Head of caudate nucleus (tissue), 42 donors: ENCODE data around the gene SNORC.

ENCODE experiments used
- DNase-seq, 42 donors: peaks; one replicate each; pipeline versions ENCODE4 v3.0.0 to v3.0.0-alpha.2; 2020 to 2021; ENCODE audit warnings: mixed read lengths in 7 of 42
- intact Hi-C: fragments of 100-400 bp; cut with DNase I; formaldehyde crosslinking; loops from one replicate; pipeline ENCODE4 v1.15.0; 2022

The SNORC gene

DNA sequence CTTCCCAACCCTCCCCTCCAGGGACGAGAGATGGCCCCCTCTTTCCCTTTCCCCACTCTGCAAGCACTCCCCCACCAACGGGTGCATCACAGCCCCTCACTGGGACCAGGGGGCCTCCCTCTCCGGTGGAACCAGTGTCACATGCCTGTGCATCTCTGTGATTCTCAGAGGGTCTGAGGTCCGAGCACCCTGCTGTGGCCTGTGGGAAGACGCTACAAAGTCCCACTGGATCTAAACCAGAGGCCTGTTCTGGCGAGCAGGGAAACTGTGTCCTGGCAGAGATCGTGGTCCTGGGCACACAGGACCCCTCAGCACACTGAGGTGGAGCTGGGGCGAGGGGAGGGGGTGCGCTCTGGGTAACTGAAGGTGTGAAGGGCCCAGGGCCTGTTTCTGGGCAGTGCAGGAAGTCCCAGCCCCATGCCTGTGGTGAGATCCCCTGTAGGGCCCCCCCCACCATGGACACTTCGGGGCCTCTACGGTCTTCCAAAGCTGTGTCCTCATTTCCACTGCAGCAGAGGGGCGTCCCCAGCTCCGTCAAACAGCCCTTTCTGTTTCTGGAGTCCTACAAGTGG is 8.0 kb downstream of the SNORC start:
- DNase-seq: peak in 14 of 42 donors; percentile 5 to 51 (median 26)

DNA sequence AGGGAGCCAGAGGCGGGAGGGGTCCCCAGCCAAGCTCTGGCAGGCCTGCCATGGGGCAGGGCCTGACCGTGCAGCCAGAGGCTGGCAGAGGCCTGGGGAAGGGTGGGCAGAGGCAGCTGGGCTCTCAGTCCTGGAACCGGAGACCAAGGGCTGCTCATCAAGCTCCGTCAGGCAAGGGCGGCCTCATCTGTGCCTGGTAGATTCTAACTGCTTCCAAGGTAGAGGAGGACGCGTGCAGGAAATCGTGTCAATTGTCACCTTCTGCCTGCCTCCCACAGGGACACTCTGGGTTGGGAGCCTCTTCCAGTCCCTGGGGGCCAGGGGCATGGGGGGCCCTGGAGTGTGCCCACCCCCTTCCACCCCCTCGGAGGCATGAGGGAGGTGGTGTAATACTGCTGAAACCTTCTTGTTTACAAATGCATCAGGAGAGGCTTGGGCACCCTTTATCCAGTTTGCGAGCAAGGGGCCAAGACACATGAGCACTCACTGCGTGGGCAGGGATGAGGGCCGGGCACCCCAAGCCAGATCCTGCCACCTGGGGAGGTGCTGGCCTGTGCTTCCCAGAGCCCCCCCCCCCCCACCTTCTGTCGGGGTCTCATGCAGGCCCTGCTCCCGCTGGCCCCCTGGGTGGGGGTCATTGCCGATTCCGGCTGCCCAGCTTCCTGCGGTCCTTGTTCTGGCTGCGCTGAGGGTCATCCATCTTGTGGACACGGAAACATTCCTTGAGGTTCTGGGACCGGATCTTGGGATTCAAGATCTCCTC is 9.0 kb downstream of the SNORC start:
- peak in 19 of 42 donors; percentile 29 to 62 (median 48) for DNase-seq
- intact Hi-C loops: loop anchor here (10.0 kb wide), 1 partner anchor 146 kb away; no protein-coding TSS in a partner anchor

More for the DNA sequence above, 8.0 kb downstream of the SNORC start:
- intact Hi-C loops: loop anchor here (10.0 kb wide), 1 partner anchor 147 kb away; no protein-coding TSS in a partner anchor

DNA sequence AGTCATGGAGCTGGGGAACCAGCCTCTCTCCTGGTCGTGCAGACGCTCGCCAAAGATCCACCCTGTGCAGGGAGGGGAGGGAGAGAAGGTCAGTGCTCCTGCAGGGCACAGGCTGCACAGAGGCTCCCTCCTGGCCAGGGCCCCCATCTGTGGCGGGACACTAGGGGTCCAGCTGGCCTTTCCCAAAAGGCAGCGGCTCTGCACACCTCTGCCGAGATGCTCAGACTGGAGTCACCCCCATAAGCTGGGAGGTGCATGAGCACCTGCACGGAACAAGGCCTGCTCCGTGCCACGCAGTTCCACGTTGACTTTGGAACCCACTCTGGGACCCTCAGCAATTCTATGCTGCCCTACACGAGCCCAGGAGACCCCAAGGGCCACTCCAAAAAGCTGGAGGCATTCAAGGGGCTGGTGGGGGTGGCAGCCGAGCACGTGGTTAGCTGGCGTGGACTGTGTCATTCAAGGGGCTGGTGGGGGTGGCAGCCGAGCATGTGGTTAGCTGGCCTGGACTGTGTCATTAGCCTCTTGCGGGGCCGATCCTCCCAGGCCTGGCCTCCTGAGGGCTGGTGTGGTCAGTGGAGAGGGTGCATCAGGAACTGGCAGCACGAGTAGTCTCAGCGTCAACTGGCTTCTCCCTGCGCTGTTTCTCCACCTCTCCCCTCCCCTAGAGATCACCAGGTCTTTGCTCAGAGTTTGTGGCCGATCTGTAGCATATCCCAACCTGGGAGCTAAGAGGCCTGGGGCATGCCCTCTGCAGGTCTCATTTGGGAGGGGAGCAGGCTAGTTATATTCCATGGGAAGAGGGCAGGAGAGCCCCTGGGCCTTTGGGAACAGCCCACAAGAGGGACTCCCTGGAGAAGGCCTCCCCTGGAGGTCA is 9.8 kb downstream of the SNORC start:
- DNase-seq: peak in 12 of 42 donors; percentile 7 to 47 (median 23)
- intact Hi-C loops: loop anchor here (10.0 kb wide), 1 partner anchor 145 kb away; no protein-coding TSS in a partner anchor

DNA sequence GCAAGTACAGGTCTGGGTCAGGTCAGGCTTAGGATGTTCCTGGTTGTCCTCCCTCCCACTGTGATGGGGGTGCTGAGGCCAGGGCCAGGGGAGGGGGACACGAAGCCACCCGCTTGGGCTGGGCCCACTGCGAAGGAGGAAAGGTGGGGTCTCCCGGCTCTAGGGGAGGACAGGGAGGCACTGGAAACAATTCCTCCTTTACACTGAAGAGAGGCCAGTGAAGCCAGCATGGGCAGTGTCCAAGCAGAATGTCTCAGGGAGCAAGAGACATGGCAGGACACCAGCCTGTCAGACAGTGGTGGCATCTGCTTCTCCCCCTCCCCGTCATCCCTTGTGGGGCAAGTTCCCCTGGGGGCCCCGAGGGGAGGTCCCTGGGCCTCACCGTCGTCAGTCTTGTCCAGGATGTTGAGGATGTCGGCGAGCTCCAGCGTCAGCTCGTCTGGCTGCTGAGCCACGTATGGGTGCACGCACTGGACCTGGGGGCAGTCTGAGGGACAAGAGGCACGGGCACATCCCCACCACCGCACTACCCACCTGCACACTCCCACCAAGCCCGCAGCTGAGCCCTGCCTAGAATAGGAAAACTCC is 10.8 kb downstream of the SNORC start:
- intact Hi-C loops: no loop called here
- DNase-seq: peak in 11 of 42 donors; percentile 3 to 46 (median 26)

DNA sequence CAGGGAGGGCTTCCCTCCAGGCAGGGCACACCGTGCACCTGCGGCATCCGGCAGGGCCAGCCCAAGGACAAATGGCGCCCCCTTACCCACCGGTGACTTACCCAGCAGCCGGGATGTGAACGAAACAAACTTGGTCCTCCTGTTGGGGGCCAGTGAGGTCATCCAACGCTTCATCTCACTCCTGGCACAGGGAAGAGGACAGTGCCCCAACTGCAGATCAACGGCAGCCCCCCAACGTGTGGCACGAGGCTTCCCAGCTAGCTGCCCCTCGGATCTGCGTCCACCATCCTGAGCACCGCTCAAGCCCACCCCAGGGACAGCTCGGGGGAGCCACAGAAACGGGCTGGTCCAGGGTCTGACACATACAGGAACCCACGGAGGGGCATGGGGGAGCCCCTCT is 12.0 kb downstream of the SNORC start:
- DNase-seq: peak in 2 of 42 donors; percentile 2 to 7
- intact Hi-C loops: no loop called here

DNA sequence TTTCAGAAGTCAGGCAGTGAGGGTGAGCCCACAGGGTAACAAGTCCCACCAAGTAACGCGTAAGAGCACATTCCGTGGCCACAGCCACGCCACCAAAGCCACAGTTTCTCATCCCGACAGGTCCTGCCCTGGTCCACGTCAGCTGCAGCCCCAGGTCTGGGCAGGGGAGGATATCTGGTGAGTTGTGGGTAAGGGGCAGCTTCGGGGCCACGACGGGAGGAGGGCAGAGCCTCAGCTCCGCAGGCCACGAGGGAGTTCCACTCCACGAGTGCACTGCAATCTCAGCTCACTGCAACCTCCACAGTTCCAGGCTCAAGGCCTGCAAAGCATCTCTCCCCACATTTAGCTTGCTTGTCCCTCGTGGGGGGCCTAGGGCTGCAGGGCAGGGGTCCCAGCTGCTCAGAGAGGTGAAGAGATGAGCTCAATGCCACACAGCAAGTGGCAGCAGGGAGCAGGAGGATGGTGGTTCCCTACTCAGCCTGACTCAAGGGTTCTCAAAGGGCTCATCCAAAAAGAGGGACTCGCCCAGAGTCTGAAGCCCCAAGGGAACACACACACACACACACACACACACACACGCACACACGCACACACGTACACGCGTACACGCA is 12.5 kb downstream of the SNORC start:
- intact Hi-C loops: no loop called here
- peak in 3 of 42 donors; percentile 2 to 9 (median 3) for DNase-seq

DNA sequence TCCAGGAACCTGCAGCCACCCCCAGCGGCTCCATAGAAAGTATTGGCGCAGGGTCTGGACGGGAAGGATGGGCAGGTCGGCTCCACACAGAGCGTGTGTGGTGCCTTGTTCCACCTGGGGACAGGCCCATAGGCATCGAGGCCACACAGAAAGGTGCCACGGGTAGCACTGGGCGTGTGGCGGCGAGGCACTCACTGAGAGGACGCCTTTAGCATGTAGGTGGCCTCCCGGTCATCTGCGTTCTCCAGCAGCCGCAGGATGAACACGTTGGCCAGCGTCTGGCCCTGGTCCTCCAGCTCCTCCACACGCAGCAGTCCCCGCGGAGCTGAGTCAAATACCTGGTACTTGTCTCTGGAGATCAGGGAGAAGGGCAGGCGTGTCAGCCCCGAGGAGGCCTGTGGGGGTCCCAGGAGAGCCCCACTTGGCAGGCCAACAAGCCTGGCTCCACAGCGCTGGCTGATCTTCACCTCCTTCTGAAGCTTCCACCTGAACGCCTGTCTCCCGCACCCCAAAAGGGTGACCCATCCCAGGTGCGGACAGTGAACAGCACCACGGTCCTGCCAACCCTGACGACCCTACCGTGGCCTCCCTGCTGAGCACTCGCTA is 13.2 kb downstream of the SNORC start:
- intact Hi-C loops: no loop called here
- DNase-seq: peak in 9 of 42 donors; percentile 1 to 31 (median 10)

DNA sequence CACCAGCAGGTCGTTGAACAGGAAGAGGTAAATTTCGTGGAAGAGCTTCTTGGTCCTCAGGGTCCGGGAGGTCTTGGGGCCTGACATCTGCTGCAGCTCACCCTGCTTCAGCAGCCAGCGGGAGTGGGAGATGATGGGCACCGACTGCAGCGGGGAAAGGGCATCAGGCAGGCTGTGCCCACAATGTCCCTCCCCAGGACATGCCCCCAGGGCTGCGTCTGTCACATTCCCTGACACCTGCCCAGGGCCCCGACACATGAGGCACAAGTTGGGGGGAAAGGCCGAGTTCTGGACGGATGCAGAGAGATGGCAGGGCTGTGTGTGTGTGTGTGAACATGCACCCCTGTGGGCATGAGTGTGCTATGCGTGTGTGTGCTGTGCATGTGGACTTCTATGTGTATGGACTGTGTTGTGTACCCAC is 13.9 kb downstream of the SNORC start:
- intact Hi-C loops: no loop called here
- DNase-seq: peak in 4 of 42 donors; percentile 0 to 9 (median 2)

DNA sequence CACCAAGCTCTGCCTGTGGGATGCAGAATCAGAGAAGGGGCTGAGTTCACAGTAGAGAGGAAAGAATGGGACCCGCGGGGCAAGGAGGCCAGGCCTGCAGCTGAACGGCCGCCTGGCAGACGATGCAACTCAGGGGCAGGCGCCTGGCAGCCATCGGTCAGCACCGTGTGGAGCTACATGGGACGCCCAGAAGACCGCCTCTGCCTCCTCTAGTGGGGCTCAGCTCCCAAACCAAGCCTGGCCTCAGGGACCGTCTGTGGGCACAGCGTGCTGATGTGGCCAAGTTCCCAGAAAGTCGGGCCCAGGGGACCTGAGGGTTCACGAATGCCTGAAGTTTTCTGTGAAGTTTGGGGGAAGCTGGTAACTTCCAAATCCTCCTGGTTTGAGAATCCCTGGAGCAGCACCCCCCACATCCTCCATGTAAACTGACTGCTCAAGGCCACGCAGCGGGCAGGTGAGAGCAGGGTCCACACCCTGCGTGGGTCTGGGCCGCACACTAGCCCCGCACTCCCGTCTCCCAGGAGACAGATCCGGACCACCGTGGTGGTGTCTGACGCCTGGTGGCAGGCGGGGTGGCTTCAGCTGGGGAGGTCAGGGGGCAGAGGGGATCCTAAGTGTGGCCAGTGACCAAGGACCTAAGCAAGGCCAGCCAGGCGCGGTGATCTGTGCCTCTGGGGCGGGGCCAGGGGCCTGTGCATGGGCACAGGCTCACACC is 14.6 kb downstream of the SNORC start:
- intact Hi-C loops: no loop called here
- peak in 10 of 42 donors; percentile 1 to 36 (median 10) for DNase-seq

DNA sequence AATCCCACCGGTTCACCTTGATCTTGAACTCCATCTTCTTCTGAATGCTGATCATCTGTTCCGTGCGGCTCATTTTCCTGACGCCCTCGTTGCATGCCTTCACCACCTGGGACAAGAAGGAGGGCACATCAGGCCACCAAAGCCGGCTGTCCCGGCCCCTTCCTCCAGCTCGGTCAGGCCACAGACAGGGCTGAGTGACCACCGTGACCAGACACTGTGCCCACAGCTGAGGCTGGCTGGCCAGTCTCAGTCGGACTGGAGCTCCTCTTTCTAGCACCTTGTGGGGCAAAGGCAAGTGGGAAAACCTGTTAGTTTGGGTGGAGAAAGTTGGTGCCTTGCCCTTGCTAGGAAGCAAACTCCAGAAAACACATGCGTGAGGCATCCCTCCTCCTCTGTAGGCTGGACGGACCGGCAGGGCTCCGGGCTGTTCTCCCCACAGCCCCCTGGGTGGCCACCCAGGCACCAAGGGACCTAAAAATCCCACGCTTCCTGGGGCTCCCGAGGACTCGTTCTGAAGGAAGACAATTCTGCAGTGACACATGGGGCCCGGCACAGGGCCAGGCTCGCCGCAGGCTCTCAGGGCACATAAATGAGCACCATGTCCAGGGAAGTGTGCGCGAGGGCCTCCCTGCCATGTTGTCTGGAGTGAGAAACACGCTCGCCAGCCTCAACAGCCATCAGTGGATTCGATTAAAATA is 15.3 kb downstream of the SNORC start:
- intact Hi-C loops: no loop called here
- DNase-seq: peak in 8 of 42 donors; percentile 2 to 39 (median 14)

DNA sequence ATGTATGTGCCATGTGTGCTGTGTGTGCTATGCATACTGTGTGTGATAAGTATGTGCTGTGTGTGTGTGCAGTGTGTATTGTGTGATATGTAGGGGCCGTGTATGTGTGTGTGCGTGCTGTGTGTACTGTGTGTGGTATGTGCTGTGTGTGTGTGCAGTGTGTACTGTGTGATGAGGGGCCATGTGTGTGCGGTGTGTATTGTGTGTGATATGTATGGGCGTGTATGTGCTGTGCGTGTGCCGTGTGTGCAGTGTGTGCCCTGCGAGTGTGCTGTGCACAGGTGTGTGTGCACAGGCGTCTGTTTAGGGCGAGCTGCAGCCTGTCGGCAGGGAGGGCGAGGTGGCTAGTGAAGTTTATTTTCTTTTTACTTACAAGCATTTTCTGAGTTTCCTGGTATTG is 16.1 kb downstream of the SNORC start:
- peak in 4 of 42 donors; percentile 1 to 14 (median 6) for DNase-seq
- intact Hi-C loops: no loop called here

DNA sequence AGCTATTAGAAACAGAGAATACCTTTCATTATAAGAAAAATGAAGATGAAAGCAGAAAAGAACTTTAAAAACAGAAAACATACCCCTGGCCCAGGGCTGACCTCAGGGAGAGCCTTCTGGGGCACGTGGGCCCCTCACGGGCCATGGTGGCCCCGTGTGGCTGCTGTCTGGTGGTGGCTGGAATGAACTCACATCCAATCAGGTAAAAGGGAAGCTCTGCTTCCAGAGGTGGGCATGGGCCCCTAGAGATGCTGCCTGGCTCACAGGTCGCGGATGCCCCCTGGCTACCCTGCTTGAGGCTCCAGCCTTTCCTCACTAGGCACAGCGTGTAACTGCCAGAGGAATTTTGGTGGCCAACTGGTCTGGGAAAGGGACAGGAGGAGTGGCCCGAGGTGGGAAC is 16.6 kb downstream of the SNORC start:
- peak in 5 of 42 donors; percentile 2 to 30 (median 7) for DNase-seq
- intact Hi-C loops: no loop called here

DNA sequence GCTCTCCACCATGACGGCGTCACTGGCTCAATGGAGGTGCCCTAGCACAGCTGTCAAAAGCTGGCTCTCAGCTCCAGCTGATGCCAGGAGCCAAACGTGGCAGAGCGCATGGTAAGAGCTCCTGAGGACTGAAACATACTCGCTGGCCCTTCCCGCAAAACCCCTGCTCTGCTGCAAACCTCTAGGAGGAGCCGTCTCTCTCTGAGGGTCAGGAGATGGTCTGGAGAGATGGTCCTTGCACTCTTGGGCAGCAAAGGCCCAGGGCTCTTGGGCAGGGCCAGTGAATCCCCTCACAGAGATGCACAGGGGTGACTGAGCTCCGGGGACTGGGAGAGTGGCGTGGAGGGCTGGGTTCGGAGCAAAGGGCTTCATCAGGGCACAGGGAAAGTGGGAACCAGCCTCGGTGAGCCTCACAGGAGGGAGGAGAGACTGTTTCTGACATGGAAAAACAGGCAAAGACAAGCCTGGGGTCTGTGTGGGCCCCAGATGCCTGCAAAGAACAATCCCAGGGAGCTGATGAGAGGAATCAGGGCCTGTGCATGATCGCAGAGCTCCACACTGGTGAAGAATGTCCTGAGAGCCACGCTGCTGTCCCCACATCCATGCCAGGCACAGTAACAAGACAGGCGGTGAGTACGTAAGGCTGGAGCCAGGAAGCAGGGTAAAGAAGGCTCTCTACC is 17.2 kb downstream of the SNORC start:
- intact Hi-C loops: no loop called here
- DNase-seq: peak in 18 of 42 donors; percentile 0 to 43 (median 17)

DNA sequence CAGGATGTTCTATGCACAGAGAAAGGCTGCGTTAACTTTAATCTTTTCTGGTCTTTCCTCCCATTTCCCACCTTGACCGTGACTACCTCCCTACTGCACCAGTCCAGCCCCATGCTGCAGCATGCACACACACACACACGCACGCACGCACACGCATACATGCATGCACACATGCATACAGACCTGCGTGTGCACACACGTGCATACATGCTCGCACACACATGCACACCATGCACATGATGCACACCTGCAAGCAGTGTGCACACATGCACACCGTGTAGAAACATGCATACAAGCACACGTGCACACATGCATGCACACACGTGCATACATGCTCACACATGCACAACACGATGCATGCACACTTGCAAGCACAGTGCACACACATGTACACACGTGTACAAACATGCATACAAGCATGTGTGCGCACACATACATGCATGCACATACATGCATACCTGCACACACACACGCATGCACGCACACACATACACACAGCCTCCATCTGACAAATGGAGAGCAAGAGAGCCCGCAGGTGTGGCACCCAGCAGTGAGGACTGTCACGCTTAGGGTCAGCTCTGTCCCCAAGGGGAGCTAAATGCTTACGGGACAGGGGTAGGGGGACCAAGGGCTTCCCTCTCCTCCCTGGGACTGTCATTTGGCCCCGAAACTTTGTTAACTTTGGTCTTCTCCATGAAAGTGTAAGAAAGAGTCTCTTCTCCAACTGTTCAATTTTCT is 18.2 kb downstream of the SNORC start:
- DNase-seq: peak in 7 of 42 donors; percentile 2 to 32 (median 6)
- intact Hi-C loops: no loop called here

DNA sequence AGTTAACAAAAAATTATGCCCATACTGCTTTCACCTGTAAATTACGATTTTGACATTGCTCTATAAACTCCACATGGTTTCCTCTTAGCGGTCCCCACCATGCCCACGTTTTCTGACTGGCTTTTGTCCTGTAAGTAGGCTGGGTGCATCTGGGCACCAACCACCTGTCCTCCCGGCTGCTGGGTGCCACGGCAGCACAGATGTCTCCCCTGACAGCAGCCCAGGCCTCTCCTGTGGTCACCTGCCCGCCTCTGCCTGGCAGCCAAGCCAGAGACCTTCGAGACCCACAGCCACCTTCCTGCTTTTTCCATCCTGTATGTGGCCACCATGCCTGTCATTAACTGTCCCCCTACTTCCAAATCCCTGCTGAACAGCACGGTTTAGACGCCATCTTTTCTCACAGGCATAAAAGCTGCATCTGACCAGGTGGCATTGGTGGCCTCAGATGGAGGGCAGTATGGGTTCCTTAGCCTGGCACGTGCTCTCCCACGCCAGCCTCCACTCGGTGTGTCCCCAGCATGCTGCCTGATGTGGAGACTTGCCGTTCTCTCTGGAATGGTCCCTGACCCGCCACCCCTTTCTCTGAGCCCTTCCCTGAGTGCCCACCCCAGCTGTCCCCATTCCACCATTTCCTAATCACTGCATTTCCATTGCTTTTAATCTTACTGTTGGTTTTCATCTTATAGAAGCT is 18.9 kb downstream of the SNORC start:
- peak in 12 of 42 donors; percentile 0 to 42 (median 6) for DNase-seq

More for the DNA sequence above, 18.9 kb downstream of the SNORC start:
- intact Hi-C loops: no loop called here
